ENCODE measurements around the gene RNF7.

DNA sequence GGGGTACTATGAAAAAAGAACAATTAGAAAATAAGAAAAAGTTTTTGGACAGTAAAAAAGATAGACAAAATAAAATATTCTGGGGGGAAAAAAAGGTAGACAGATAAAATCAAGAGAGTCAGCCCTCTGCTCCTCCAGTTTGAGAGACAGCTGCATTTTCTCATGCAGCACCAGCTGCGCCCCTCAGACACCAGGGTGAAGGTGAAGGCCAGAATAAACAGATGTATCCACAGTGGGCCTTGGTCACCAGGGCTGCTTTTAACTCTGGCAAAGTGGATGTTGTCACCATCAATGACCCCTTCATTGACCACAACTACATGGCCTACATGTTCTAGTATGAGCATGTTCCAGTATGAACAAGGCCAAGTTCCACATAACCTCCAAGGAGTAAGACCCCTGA is 13.9 kb upstream of the RNF7 start:
- TF ChIP-seq CTCF (IDR thresholded peaks at IDR 0.05) = no peak
- TF ChIP-seq POLR2A (IDR thresholded peaks at IDR 0.05) = no peak
